Activated CD4-positive, CD25-positive, alpha-beta regulatory T cell (primary cell): ENCODE measurements around the gene SMYD2.

Experiments used
- DNase-seq, 4 experiments: peaks; one replicate each; lab custom pipeline; 2025; lab: John Stamatoyannopoulos, UW

Gene SMYD2

GRCh38 chr1:214329470-214330220, 48.7 kb downstream of the SMYD2 start:
- DNase-seq, result no peak

GRCh38 chr1:214330222-214330621, 49.3 kb downstream of the SMYD2 start:
- DNase-seq, result no peak

- no peak for DNase-seq
Observed at GRCh38 chr1:214330715-214331114, 49.8 kb downstream of the SMYD2 start.

GRCh38 chr1:214331180-214331579, 50.2 kb downstream of the SMYD2 start:
- no peak for DNase-seq

- peak in 3 of 4 experiments; percentile 5 to 15 (median 13) for DNase-seq
Observed at GRCh38 chr1:214331827-214332423, 51.0 kb downstream of the SMYD2 start.

GRCh38 chr1:214332946-214333798, 52.2 kb downstream of the SMYD2 start:
- DNase-seq, result no peak

- no peak for DNase-seq
Observed at GRCh38 chr1:214335567-214335966, 54.6 kb downstream of the SMYD2 start.

- no peak for DNase-seq
Observed at GRCh38 chr1:214337015-214337414, 56.1 kb downstream of the SMYD2 start.

- DNase-seq, result no peak
Observed at GRCh38 chr1:214337511-214337910, 56.6 kb downstream of the SMYD2 start.

GRCh38 chr1:214338212-214338611, 57.3 kb downstream of the SMYD2 start:
- no peak for DNase-seq

GRCh38 chr1:214341459-214341858, 60.5 kb downstream of the SMYD2 start:
- DNase-seq, result no peak

GRCh38 chr1:214341932-214342331, 61.0 kb downstream of the SMYD2 start:
- no peak for DNase-seq

- DNase-seq, result no peak
Observed at GRCh38 chr1:214342525-214342924, 61.6 kb downstream of the SMYD2 start.

GRCh38 chr1:214344897-214345296, 63.9 kb downstream of the SMYD2 start:
- DNase-seq, result no peak

- DNase-seq, result no peak
Observed at GRCh38 chr1:214349008-214349407, 68.0 kb downstream of the SMYD2 start.

GRCh38 chr1:214349781-214350180, 68.8 kb downstream of the SMYD2 start:
- no peak for DNase-seq

GRCh38 chr1:214351551-214352277, 70.8 kb downstream of the SMYD2 start:
- DNase-seq, result no peak

GRCh38 chr1:214352838-214353237, 71.9 kb downstream of the SMYD2 start:
- DNase-seq, result no peak

- DNase-seq, result no peak
Observed at GRCh38 chr1:214354440-214355148, 73.6 kb downstream of the SMYD2 start.

GRCh38 chr1:214360116-214360515, 79.2 kb downstream of the SMYD2 start:
- no peak for DNase-seq

- no peak for DNase-seq
Observed at GRCh38 chr1:214360525-214361164, 79.7 kb downstream of the SMYD2 start.
